ENCODE data around the gene EMX1. TPM values are rescaled to one million over a fixed set of nuclear protein-coding genes. Genes with fewer than 3 reads are reported as not detected.

EMX1 gene
- total RNA-seq, 1 donor from 2014 or later, result 0.43 TPM

DNA sequence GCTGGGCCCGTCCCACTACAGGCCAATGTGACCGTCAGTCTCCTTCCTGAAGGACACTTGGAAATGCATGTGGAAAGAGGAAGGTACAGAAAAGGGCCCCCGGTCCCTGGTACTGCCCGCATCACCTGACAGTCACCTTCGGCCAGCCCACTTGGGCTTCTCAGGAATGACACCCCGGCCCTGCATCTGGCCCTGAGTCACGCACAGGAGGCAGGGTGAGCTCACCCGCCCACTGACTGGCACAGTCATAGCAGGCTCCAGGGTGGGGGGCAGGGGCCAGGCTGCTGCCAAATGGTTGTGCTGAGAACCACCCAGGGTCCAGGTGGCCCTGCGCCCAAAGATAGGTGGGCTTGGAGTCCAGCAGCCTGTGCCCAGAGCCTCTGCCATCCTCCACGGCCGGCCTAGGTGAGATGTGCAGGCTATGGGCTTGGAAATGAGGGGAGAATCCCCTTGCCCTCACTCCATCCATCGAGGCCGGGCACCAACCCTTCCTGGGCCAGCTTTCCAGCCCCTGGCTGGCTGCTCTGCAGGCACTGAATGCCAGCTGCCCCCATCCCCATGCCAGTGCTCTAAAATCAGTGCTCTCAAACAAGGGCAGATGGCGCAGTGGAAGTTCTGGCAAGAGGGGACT lies 14.1 kb downstream of the EMX1 start:
- H3K27me3 Mint-ChIP-seq (ENCODE audit: insufficient read depth, low read depth), result no peaks in the 10 kb centered on the region
- H3K36me3 Mint-ChIP-seq, result no peaks in the 10 kb centered on the region
- DNase-seq (ENCODE audit: low spot score), result no peak
- Histone ChIP-seq H3K4me2 (no peak overlapping the region), H3K36me3 (no peaks in the 10 kb centered on the region), H3K9ac (no peak overlapping the region), H2AFZ (replicated peaks) (no peak overlapping the region), H4K20me1 (ENCODE audit: low read depth) (peaks cover 28% of the 10 kb centered on the region), H3K4me3 (no peak overlapping the region), H3K27ac (no peak overlapping the region), H3F3A (ENCODE audit: low read depth) (peaks cover 2% of the 10 kb centered on the region), H3K79me2 (ENCODE audit: low read depth) (no peaks in the 10 kb centered on the region), H3K4me1 (no peaks in the 10 kb centered on the region), H3K27me3 (peaks cover 91% of the 10 kb centered on the region), H3K9me3 (ENCODE audit: low read depth) (no peaks in the 10 kb centered on the region)
- H3K27ac Mint-ChIP-seq, result no peak overlapping the region
- no peaks in the 10 kb centered on the region for H3K9me3 Mint-ChIP-seq
- H3K4me1 Mint-ChIP-seq, result no peaks in the 10 kb centered on the region
- TF ChIP-seq, protein P1, sequence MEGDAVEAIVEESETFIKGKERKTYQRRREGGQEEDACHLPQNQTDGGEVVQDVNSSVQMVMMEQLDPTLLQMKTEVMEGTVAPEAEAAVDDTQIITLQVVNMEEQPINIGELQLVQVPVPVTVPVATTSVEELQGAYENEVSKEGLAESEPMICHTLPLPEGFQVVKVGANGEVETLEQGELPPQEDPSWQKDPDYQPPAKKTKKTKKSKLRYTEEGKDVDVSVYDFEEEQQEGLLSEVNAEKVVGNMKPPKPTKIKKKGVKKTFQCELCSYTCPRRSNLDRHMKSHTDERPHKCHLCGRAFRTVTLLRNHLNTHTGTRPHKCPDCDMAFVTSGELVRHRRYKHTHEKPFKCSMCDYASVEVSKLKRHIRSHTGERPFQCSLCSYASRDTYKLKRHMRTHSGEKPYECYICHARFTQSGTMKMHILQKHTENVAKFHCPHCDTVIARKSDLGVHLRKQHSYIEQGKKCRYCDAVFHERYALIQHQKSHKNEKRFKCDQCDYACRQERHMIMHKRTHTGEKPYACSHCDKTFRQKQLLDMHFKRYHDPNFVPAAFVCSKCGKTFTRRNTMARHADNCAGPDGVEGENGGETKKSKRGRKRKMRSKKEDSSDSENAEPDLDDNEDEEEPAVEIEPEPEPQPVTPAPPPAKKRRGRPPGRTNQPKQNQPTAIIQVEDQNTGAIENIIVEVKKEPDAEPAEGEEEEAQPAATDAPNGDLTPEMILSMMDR (IDR thresholded peaks at IDR 0.05), result no peak
- TF ChIP-seq EZH2 (IDR thresholded peaks at IDR 0.05), result no peak
- no peak for TF ChIP-seq EZH2phosphoT487 (IDR thresholded peaks at IDR 0.05)
- no peak overlapping the region for H3K4me3 Mint-ChIP-seq

DNA sequence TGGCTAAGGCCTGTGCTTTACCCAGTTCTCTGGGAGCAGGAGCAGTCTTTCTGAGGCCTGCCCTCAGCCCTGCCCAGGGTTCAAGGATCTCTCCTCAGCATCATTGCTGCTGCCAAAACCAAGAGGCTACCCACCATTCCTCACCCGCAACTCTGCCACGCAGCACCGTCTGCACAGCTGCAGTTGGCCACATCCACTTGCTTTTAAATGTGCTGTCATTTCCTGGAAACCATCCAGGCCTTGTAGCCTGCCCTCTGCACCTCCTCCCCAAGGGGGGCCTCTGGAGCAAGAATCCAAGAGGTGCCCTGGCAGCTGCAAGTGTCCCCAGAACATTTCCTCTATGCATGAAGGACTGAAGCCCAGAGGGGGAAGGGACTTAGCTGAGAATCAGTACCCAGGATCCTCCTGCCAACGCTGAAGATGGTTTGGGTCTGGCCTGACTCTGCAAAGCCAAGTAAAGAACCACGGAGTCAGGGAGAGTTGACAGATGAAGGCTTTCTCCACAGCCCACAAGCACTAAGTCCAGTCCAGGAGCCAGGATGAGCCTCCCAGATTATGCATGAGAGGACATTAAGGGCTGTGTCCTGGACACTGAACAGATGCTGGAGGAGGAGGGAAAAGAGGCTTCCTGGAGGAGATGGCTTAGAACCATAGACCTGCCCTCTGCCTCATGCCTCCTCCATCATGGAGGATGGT lies 14.9 kb downstream of the EMX1 start:
- no peaks in the 10 kb centered on the region for H3K4me1 ChIP-seq
- H3K36me3 Mint-ChIP-seq, result no peaks in the 10 kb centered on the region
- H3K27me3 ChIP-seq, result peaks cover 83% of the 10 kb centered on the region

DNA sequence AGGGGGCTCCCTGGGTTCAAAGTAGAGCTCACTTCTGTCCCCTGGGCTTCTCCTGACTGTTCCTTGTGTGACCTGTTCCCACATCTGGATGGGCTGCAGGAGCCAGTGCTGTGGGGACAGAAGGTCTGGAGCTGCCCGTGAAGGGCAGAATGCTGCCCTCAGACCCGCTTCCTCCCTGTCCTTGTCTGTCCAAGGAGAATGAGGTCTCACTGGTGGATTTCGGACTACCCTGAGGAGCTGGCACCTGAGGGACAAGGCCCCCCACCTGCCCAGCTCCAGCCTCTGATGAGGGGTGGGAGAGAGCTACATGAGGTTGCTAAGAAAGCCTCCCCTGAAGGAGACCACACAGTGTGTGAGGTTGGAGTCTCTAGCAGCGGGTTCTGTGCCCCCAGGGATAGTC lies 15.5 kb downstream of the EMX1 start:
- no peaks in the 10 kb centered on the region for H3K4me1 Mint-ChIP-seq
- H3K27me3 ChIP-seq, result peaks cover 77% of the 10 kb centered on the region

More for the DNA sequence above, 14.9 kb downstream of the EMX1 start:
- no peaks in the 10 kb centered on the region for H3K9me3 Mint-ChIP-seq
- H2AFZ ChIP-seq (replicated peaks), result no peak overlapping the region
- H3K27ac Mint-ChIP-seq, result no peak overlapping the region
- H3K9me3 ChIP-seq (ENCODE audit: low read depth), result no peaks in the 10 kb centered on the region
- no peak for DNase-seq (ENCODE audit: low spot score)
- H3K27me3 Mint-ChIP-seq (ENCODE audit: insufficient read depth, low read depth), result no peaks in the 10 kb centered on the region
- no peaks in the 10 kb centered on the region for H3K36me3 ChIP-seq
- H3F3A ChIP-seq (ENCODE audit: low read depth), result no peaks in the 10 kb centered on the region
- no peak overlapping the region for H3K27ac ChIP-seq
- no peaks in the 10 kb centered on the region for H3K4me1 Mint-ChIP-seq
- no peak overlapping the region for H3K4me3 Mint-ChIP-seq
- no peak overlapping the region for H3K9ac ChIP-seq
- no peak for TF ChIP-seq EZH2 (IDR thresholded peaks at IDR 0.05)
- TF ChIP-seq, protein P1 (IDR thresholded peaks at IDR 0.05), result no peak
- TF ChIP-seq EZH2phosphoT487 (IDR thresholded peaks at IDR 0.05), result no peak
- H3K79me2 ChIP-seq (ENCODE audit: low read depth), result no peaks in the 10 kb centered on the region
- peaks cover 20% of the 10 kb centered on the region for H4K20me1 ChIP-seq (ENCODE audit: low read depth)
- H3K4me2 ChIP-seq, result no peak overlapping the region
- no peak overlapping the region for H3K4me3 ChIP-seq

More for the DNA sequence above, 15.5 kb downstream of the EMX1 start:
- no peak overlapping the region for H3K9ac ChIP-seq
- H4K20me1 ChIP-seq (ENCODE audit: low read depth), result peaks cover 14% of the 10 kb centered on the region
- no peak for DNase-seq (ENCODE audit: low spot score)
- H2AFZ ChIP-seq (replicated peaks), result no peak overlapping the region
- H3K9me3 ChIP-seq (ENCODE audit: low read depth), result no peaks in the 10 kb centered on the region
- H3K4me3 Mint-ChIP-seq, result no peak overlapping the region
- no peak overlapping the region for H3K4me3 ChIP-seq
- TF ChIP-seq EZH2 (IDR thresholded peaks at IDR 0.05) (no peak), EZH2phosphoT487 (IDR thresholded peaks at IDR 0.05) (no peak)
- TF ChIP-seq, protein P1 (IDR thresholded peaks at IDR 0.05), result no peak
- H3K9me3 Mint-ChIP-seq, result no peaks in the 10 kb centered on the region
- no peaks in the 10 kb centered on the region for H3F3A ChIP-seq (ENCODE audit: low read depth)
- no peaks in the 10 kb centered on the region for H3K36me3 ChIP-seq
- no peak overlapping the region for H3K27ac Mint-ChIP-seq
- H3K4me1 ChIP-seq, result no peaks in the 10 kb centered on the region
- H3K27me3 Mint-ChIP-seq (ENCODE audit: insufficient read depth, low read depth), result peaks cover 5% of the 10 kb centered on the region
- H3K79me2 ChIP-seq (ENCODE audit: low read depth), result no peaks in the 10 kb centered on the region
- no peak overlapping the region for H3K4me2 ChIP-seq
- no peak overlapping the region for H3K27ac ChIP-seq
- no peaks in the 10 kb centered on the region for H3K36me3 Mint-ChIP-seq
